Esophagus (tissue), 2 donors: ENCODE results near the gene TCF7L1. TPM values are rescaled to one million over a fixed set of nuclear protein-coding genes. Genes with fewer than 3 reads are reported as not detected.
A peak's percentile ranks its signal among the peaks of the same experiment; 100 is the strongest.

Source experiments
- H3K27ac ChIP-seq, 2 donors: one replicate each; pipeline ENCODE4 v1.5.1; 2013; ENCODE audit warnings: low read depth in 2 of 2, mild to moderate bottlenecking in 2 of 2, inconsistent platforms in 1 of 2, low read length in 1 of 2, moderate library complexity in 1 of 2
- H3K27me3 ChIP-seq, 2 donors: one replicate each; pipeline ENCODE4 v1.6.1; 2013; ENCODE audit warnings: low read length in 2 of 2, control low read depth in 1 of 2, mild to moderate bottlenecking in 1 of 2; ENCODE audit not compliant: insufficient read depth in 2 of 2, control insufficient read depth in 1 of 2
- H3K36me3 ChIP-seq, 2 donors: one replicate each; pipeline ENCODE4 v1.6.1; 2013; ENCODE audit warnings: low read length in 1 of 2; ENCODE audit not compliant: control insufficient read depth in 2 of 2, insufficient read depth in 2 of 2
- H3K4me1 ChIP-seq, 2 donors: one replicate each; pipeline ENCODE4 v1.6.1; 2013; ENCODE audit warnings: low read length in 1 of 2; ENCODE audit not compliant: control insufficient read depth in 2 of 2, insufficient read depth in 2 of 2
- H3K4me3 ChIP-seq, 2 donors: one replicate each; pipeline ENCODE4 v1.5.1; 2013; ENCODE audit warnings: low read length in 2 of 2, mild to moderate bottlenecking in 2 of 2, low read depth in 1 of 2, moderate library complexity in 1 of 2
- H3K9me3 ChIP-seq, 2 donors: one replicate each; pipeline ENCODE4 v1.6.1; 2013; ENCODE audit warnings: mild to moderate bottlenecking in 2 of 2, low read depth in 1 of 2, low read length in 1 of 2, moderate library complexity in 1 of 2; ENCODE audit not compliant: control insufficient read depth in 2 of 2, insufficient read depth in 1 of 2
- WGBS, 2 donors: extraction: QIAGEN DNeasy Blood & Tissue Kit; methylation state at CpG; one replicate each; pipeline ENCODE4 v1.1.7; 2013; 5-methylcytosine and 5-hydroxymethylcytosine counted together
- polyA plus RNA-seq, 2 donors: library from polyadenylated mRNA; stranded (reverse); fragments of 200-250 nt; gene quantifications; one replicate each; pipeline ENCODE4 v1.2.3, GENCODE V29; 2013
- donor health status: healthy with polysubstance abuse.
- donor health status: Bipolar disorder and iron deficiency.

The TCF7L1 gene
- polyA plus RNA-seq, 2 donors: 3.5 to 4.0 TPM

- no peaks in the 10 kb centered on the region for H3K27me3 ChIP-seq
- WGBS, 2 donors: 50 to 58% methylated on average over 26 of the region's 26 CpGs
- H3K4me3 ChIP-seq: peak overlapping the region; percentile 21 to 41
- H3K9me3 ChIP-seq: no peaks in the 10 kb centered on the region
- no peaks in the 10 kb centered on the region for H3K36me3 ChIP-seq
- peak overlapping the region; percentile 30 to 53 for H3K27ac ChIP-seq
- H3K4me1 ChIP-seq: no peaks in the 10 kb centered on the region
Observed at GRCh38 chr2:85237849-85238565, 104.8 kb downstream of the TCF7L1 start.

- Histone ChIP-seq H3K27ac (no peak overlapping the region), H3K36me3 (no peaks in the 10 kb centered on the region), H3K4me3 (peak overlapping the region; percentile 21 to 41), H3K27me3 (no peaks in the 10 kb centered on the region), H3K9me3 (no peaks in the 10 kb centered on the region), H3K4me1 (peaks cover 0 to 2% of the 10 kb centered on the region in 2 donors)
- WGBS, 2 donors: 93 to 95% methylated on average over 8 of the region's 8 CpGs
Observed at GRCh38 chr2:85238607-85239006, 105.4 kb downstream of the TCF7L1 start.

DNA sequence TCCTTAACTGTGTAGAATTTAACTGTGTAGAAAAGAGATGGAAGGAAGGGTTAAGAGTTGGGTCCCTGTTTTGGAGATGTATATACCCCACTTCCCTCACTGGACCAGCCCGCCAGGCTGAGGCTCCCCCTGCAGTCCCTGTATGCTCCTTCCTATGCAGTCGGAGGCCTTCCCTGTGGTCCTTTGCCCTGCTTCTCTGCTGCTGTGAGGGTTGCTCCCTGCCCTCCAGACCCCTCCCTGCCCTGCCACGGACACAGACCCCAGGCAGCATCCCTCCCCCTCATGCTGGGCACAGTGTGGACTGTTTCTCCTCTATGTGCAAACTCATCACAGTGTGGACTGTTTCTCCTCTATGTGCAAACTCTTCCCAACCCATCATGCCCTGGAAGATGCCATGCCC is 105.9 kb downstream of the TCF7L1 start:
- no peaks in the 10 kb centered on the region for H3K9me3 ChIP-seq
- no peaks in the 10 kb centered on the region for H3K27me3 ChIP-seq
- H3K4me1 ChIP-seq: peaks cover 0 to 2% of the 10 kb centered on the region in 2 donors
- no peak overlapping the region for H3K4me3 ChIP-seq
- 80 to 83% methylated on average over 3 of the region's 3 CpGs for WGBS, 2 donors
- no peaks in the 10 kb centered on the region for H3K36me3 ChIP-seq
- no peak overlapping the region for H3K27ac ChIP-seq

GRCh38 chr2:85240055-85240454 is 106.9 kb downstream of the TCF7L1 start:
- no peaks in the 10 kb centered on the region for H3K9me3 ChIP-seq
- H3K27me3 ChIP-seq: no peaks in the 10 kb centered on the region
- H3K4me1 ChIP-seq: peaks cover 0 to 2% of the 10 kb centered on the region in 2 donors
- WGBS, 2 donors: 71 to 74% methylated on average over 8 of the region's 8 CpGs
- no peak overlapping the region for H3K27ac ChIP-seq
- H3K4me3 ChIP-seq: no peak overlapping the region
- H3K36me3 ChIP-seq: no peaks in the 10 kb centered on the region

DNA sequence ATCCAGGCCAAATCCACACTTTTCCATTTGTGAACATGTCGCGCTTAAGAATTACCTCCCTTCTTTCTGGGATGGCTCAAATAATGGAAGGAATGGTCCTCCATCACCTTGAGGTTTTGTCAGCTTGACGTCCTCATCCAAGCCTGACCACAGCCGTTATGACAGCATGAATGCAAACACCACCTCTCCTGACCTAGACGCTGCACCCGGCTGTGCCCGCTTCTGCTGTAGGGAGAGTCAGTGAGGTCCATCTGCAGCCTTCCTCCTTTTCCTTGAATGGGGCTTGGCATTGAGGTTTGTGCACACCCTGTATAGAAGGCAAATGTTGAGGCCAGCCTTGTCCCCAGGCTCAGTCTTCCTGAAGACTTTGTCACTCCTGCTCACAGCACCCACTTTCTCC is 109.1 kb downstream of the TCF7L1 start:
- Histone ChIP-seq H3K36me3 (no peaks in the 10 kb centered on the region), H3K9me3 (no peaks in the 10 kb centered on the region), H3K27me3 (no peaks in the 10 kb centered on the region), H3K4me1 (peaks cover 0 to 2% of the 10 kb centered on the region in 2 donors), H3K4me3 (no peak overlapping the region), H3K27ac (no peak overlapping the region)
- WGBS, 2 donors: 91 to 92% methylated on average over 7 of the region's 7 CpGs

GRCh38 chr2:85243101-85244072 is 110.2 kb downstream of the TCF7L1 start:
- H3K4me3 ChIP-seq: no peak overlapping the region
- WGBS, 2 donors: 67 to 69% methylated on average over 24 of the region's 24 CpGs
- no peaks in the 10 kb centered on the region for H3K9me3 ChIP-seq
- H3K36me3 ChIP-seq: no peaks in the 10 kb centered on the region
- no peaks in the 10 kb centered on the region for H3K27me3 ChIP-seq
- no peak overlapping the region for H3K27ac ChIP-seq
- peaks cover 2 to 4% of the 10 kb centered on the region in 2 donors for H3K4me1 ChIP-seq

GRCh38 chr2:85244828-85245227 is 111.6 kb downstream of the TCF7L1 start:
- Histone ChIP-seq H3K4me3 (no peak overlapping the region), H3K27ac (no peak overlapping the region), H3K4me1 (peaks cover 5 to 7% of the 10 kb centered on the region in 2 donors), H3K9me3 (no peaks in the 10 kb centered on the region), H3K36me3 (no peaks in the 10 kb centered on the region), H3K27me3 (no peaks in the 10 kb centered on the region)
- WGBS, 2 donors: 73 to 77% methylated on average over 7 of the region's 7 CpGs

DNA sequence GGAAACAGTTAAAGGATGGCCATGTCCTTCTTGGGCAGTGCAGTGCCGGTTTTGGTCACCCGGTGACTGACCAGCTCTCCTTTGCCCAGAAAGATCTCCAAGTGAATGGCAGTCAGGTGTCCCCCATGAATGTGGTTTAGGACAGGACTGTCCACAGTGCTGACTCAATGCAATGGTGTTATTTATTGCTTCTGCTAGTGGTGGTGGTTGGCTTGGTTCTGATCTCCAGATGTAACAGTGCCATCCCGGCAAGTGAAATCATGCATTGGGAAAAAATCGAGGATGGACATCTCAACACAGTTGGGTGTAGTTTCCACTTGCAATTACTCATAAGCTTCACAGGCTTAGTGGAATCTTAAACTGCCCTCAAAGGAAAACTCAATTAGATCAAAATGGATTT is 112.7 kb downstream of the TCF7L1 start:
- WGBS, 2 donors: 63 to 87% methylated on average over 4 of the region's 4 CpGs
- H3K9me3 ChIP-seq: no peaks in the 10 kb centered on the region
- peaks cover 5 to 7% of the 10 kb centered on the region in 2 donors for H3K4me1 ChIP-seq
- no peaks in the 10 kb centered on the region for H3K36me3 ChIP-seq
- H3K27me3 ChIP-seq: no peaks in the 10 kb centered on the region
- H3K4me3 ChIP-seq: no peak overlapping the region
- no peak overlapping the region for H3K27ac ChIP-seq

GRCh38 chr2:85246348-85246747 is 113.2 kb downstream of the TCF7L1 start:
- WGBS, 2 donors: 61 to 62% methylated on average over 5 of the region's 5 CpGs
- H3K4me3 ChIP-seq: no peak overlapping the region

More at GRCh38 chr2:85246348-85246747, 113.2 kb downstream of the TCF7L1 start:
- Histone ChIP-seq H3K36me3 (no peaks in the 10 kb centered on the region), H3K4me1 (peaks cover 5 to 7% of the 10 kb centered on the region in 2 donors), H3K9me3 (no peaks in the 10 kb centered on the region), H3K27ac (no peak overlapping the region), H3K27me3 (no peaks in the 10 kb centered on the region)
